Measurements from ENCODE around the gene GPR183.

GPR183 gene

GRCh38 chr13:99255271-99255670, 51.9 kb downstream of the GPR183 start:
- no CpG with 5 or more reads among the region's 10 CpGs for WGBS (ENCODE audit: extremely low coverage, insufficient coverage, insufficient read length)
- Histone ChIP-seq H3K4ac (ENCODE audit: low read depth, low read length) (no peak overlapping the region), H2AFZ (ENCODE audit: insufficient read depth, low read length, poor library complexity) (no peak overlapping the region), H3K18ac (ENCODE audit: low read length) (no peak overlapping the region), H3K36me3 (ENCODE audit: control insufficient read depth in 1 of 2, insufficient read depth in 2 of 2, low read length in 2 of 2) (peaks cover 6 to 10% of the 10 kb centered on the region in 2 experiments), H3K79me2 (ENCODE audit: control insufficient read depth, insufficient read depth, low read length, poor library complexity) (no peaks in the 10 kb centered on the region), H4K12ac (ENCODE audit: low read depth, low read length) (no peak overlapping the region), H3K4me3 (ENCODE audit: low read depth, low read length) (no peak overlapping the region), H3K14ac (ENCODE audit: low read length) (no peak overlapping the region), H2BK120ac (ENCODE audit: insufficient read depth, low read length, poor library complexity) (no peak overlapping the region), H2AK5ac (ENCODE audit: low read length) (no peak overlapping the region), H3K4me2 (ENCODE audit: low read length) (no peak overlapping the region), H3K4me1 (ENCODE audit: control insufficient read depth in 1 of 2, insufficient read depth in 2 of 2, low read length in 2 of 2) (no peaks in the 10 kb centered on the region), H3K27ac (ENCODE audit: low read depth, low read length) (no peak overlapping the region), H4K8ac (ENCODE audit: low read depth, low read length) (no peak overlapping the region), H3K23ac (ENCODE audit: low read length) (no peak overlapping the region), H3K27me3 (ENCODE audit: insufficient read depth, low read length) (no peaks in the 10 kb centered on the region), H4K91ac (ENCODE audit: low read depth, low read length) (no peak overlapping the region), H2BK5ac (ENCODE audit: low read depth, low read length, poor library complexity) (no peak overlapping the region), H3K79me1 (ENCODE audit: low read length) (no peaks in the 10 kb centered on the region), H3K9ac (ENCODE audit: low read length) (no peak overlapping the region), H3K9me3 (ENCODE audit: insufficient read depth, low read depth, low read length) (no peaks in the 10 kb centered on the region), H2BK12ac (ENCODE audit: low read length) (no peak overlapping the region)
- no peak for DNase-seq

DNA sequence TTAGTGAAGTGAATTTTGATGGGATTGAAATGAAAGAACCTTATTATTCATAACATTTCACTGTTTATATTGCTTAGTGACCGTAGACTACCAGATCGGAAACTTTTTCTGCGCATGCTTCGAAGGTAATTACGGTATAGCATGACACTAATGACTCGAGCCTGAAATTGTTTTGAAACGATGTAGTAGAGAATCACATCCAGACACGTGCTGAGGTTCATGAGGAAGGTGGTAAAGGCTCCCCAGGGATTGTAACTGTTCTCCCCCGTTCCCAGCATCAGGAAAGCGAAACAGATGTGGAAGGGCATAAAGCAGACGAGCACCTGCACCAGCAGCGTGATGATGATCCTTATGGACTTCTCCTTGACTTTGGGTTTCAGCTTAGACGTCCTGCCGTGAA, 52.4 kb downstream of the GPR183 start:
- Histone ChIP-seq H3K23ac (ENCODE audit: low read length) (no peak overlapping the region), H2BK120ac (ENCODE audit: insufficient read depth, low read length, poor library complexity) (no peak overlapping the region), H2BK5ac (ENCODE audit: low read depth, low read length, poor library complexity) (no peak overlapping the region), H2AFZ (ENCODE audit: insufficient read depth, low read length, poor library complexity) (no peak overlapping the region), H3K79me2 (ENCODE audit: control insufficient read depth, insufficient read depth, low read length, poor library complexity) (no peaks in the 10 kb centered on the region), H2AK5ac (ENCODE audit: low read length) (no peak overlapping the region), H3K27me3 (ENCODE audit: insufficient read depth, low read length) (no peaks in the 10 kb centered on the region), H3K14ac (ENCODE audit: low read length) (no peak overlapping the region), H4K12ac (ENCODE audit: low read depth, low read length) (no peak overlapping the region), H2BK12ac (ENCODE audit: low read length) (no peak overlapping the region), H3K18ac (ENCODE audit: low read length) (no peak overlapping the region), H3K4me2 (ENCODE audit: low read length) (no peak overlapping the region), H3K27ac (ENCODE audit: low read depth, low read length) (no peak overlapping the region), H3K4me1 (ENCODE audit: control insufficient read depth in 1 of 2, insufficient read depth in 2 of 2, low read length in 2 of 2) (no peaks in the 10 kb centered on the region), H4K91ac (ENCODE audit: low read depth, low read length) (no peak overlapping the region), H3K4me3 (ENCODE audit: low read depth, low read length) (no peak overlapping the region), H3K36me3 (ENCODE audit: control insufficient read depth in 1 of 2, insufficient read depth in 2 of 2, low read length in 2 of 2) (peaks cover 4 to 8% of the 10 kb centered on the region in 2 experiments), H3K9ac (ENCODE audit: low read length) (no peak overlapping the region), H4K8ac (ENCODE audit: low read depth, low read length) (no peak overlapping the region), H3K4ac (ENCODE audit: low read depth, low read length) (no peak overlapping the region), H3K79me1 (ENCODE audit: low read length) (no peaks in the 10 kb centered on the region), H3K9me3 (ENCODE audit: insufficient read depth, low read depth, low read length) (no peaks in the 10 kb centered on the region)
- DNase-seq: no peak
- no CpG with 5 or more reads among the region's 14 CpGs for WGBS (ENCODE audit: extremely low coverage, insufficient coverage, insufficient read length)

GRCh38 chr13:99251921-99252320, 55.3 kb downstream of the GPR183 start:
- no CpG with 5 or more reads among the region's 4 CpGs for WGBS (ENCODE audit: extremely low coverage, insufficient coverage, insufficient read length)
- no peak overlapping the region for H3K18ac ChIP-seq (ENCODE audit: low read length)
- H2AFZ ChIP-seq (ENCODE audit: insufficient read depth, low read length, poor library complexity): no peak overlapping the region
- no peak overlapping the region for H4K8ac ChIP-seq (ENCODE audit: low read depth, low read length)
- H3K9me3 ChIP-seq (ENCODE audit: insufficient read depth, low read depth, low read length): no peaks in the 10 kb centered on the region
- no peak overlapping the region for H4K91ac ChIP-seq (ENCODE audit: low read depth, low read length)
- H3K36me3 ChIP-seq (ENCODE audit: control insufficient read depth in 1 of 2, insufficient read depth in 2 of 2, low read length in 2 of 2): peaks cover 6 to 8% of the 10 kb centered on the region in 2 experiments
- H2BK5ac ChIP-seq (ENCODE audit: low read depth, low read length, poor library complexity): no peak overlapping the region
- no peak overlapping the region for H3K23ac ChIP-seq (ENCODE audit: low read length)
- H2BK12ac ChIP-seq (ENCODE audit: low read length): no peak overlapping the region
- H3K4me3 ChIP-seq (ENCODE audit: low read depth, low read length): no peak overlapping the region
- H4K12ac ChIP-seq (ENCODE audit: low read depth, low read length): no peak overlapping the region
- no peaks in the 10 kb centered on the region for H3K27me3 ChIP-seq (ENCODE audit: insufficient read depth, low read length)
- H2AK5ac ChIP-seq (ENCODE audit: low read length): no peak overlapping the region
- no peak for DNase-seq
- no peak overlapping the region for H3K4ac ChIP-seq (ENCODE audit: low read depth, low read length)
- no peaks in the 10 kb centered on the region for H3K79me2 ChIP-seq (ENCODE audit: control insufficient read depth, insufficient read depth, low read length, poor library complexity)
- no peaks in the 10 kb centered on the region for H3K4me1 ChIP-seq (ENCODE audit: control insufficient read depth in 1 of 2, insufficient read depth in 2 of 2, low read length in 2 of 2)
- H2BK120ac ChIP-seq (ENCODE audit: insufficient read depth, low read length, poor library complexity): no peak overlapping the region
- no peaks in the 10 kb centered on the region for H3K79me1 ChIP-seq (ENCODE audit: low read length)
- H3K4me2 ChIP-seq (ENCODE audit: low read length): no peak overlapping the region
- no peak overlapping the region for H3K27ac ChIP-seq (ENCODE audit: low read depth, low read length)
- no peak overlapping the region for H3K9ac ChIP-seq (ENCODE audit: low read length)
- H3K14ac ChIP-seq (ENCODE audit: low read length): no peak overlapping the region

DNA sequence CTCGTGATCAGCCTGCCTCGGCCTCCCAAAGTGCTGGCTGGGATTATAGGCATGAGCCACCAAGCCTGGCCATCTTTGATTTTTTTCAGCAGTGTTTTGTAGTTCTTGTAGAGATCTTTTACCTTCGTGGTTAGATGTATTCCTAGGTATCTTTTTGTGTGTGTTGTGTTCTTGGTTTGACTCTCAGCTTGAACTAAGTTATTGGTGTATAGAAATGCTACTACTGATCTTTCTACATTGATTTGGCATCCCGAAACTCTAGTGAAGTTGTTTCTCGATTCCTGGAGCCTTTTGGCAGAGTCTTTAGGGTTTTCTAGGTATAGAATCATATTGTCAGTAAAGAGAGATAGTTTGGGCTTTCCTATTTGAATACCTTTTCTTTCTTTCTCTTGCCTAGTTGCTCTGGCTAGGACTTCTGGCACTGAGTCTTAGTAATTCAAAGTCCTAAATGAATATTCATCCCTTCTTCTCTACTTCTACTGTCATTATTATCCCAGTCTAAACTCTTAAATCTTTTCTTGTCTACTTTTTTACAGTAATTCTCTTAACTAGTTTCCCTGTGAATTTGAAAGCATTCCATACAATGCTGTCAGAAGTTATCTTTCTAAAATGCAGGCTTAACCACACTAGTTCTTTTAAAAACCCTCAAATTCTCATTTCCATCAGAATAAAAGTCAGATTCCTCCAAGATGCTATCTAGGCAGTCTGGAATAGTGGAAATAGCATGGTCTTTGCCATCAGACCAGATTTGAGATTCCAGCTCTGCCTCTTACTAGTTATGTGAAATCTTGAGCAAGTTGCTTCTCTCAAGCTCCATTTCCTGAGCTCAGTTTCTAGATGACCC, 56.0 kb downstream of the GPR183 start:
- Histone ChIP-seq H3K4me1 (ENCODE audit: control insufficient read depth in 1 of 2, insufficient read depth in 2 of 2, low read length in 2 of 2) (no peaks in the 10 kb centered on the region), H3K79me2 (ENCODE audit: control insufficient read depth, insufficient read depth, low read length, poor library complexity) (no peaks in the 10 kb centered on the region), H3K4me3 (ENCODE audit: low read depth, low read length) (no peak overlapping the region), H2BK120ac (ENCODE audit: insufficient read depth, low read length, poor library complexity) (no peak overlapping the region), H3K79me1 (ENCODE audit: low read length) (no peaks in the 10 kb centered on the region), H3K9ac (ENCODE audit: low read length) (no peak overlapping the region), H4K12ac (ENCODE audit: low read depth, low read length) (no peak overlapping the region), H2AK5ac (ENCODE audit: low read length) (no peak overlapping the region), H2AFZ (ENCODE audit: insufficient read depth, low read length, poor library complexity) (no peak overlapping the region), H3K36me3 (ENCODE audit: control insufficient read depth in 1 of 2, insufficient read depth in 2 of 2, low read length in 2 of 2) (peaks cover 6 to 8% of the 10 kb centered on the region in 2 experiments), H3K18ac (ENCODE audit: low read length) (no peak overlapping the region), H3K4ac (ENCODE audit: low read depth, low read length) (no peak overlapping the region), H2BK12ac (ENCODE audit: low read length) (no peak overlapping the region), H3K27ac (ENCODE audit: low read depth, low read length) (no peak overlapping the region), H4K91ac (ENCODE audit: low read depth, low read length) (no peak overlapping the region), H3K27me3 (ENCODE audit: insufficient read depth, low read length) (no peaks in the 10 kb centered on the region), H4K8ac (ENCODE audit: low read depth, low read length) (no peak overlapping the region), H3K9me3 (ENCODE audit: insufficient read depth, low read depth, low read length) (no peaks in the 10 kb centered on the region), H3K23ac (ENCODE audit: low read length) (no peak overlapping the region), H2BK5ac (ENCODE audit: low read depth, low read length, poor library complexity) (no peak overlapping the region), H3K4me2 (ENCODE audit: low read length) (no peak overlapping the region), H3K14ac (ENCODE audit: low read length) (no peak overlapping the region)
- WGBS (ENCODE audit: extremely low coverage, insufficient coverage, insufficient read length): no CpG with 5 or more reads among the region's 5 CpGs
- DNase-seq: peak in 1 of 2 donors; percentile 54

Measured in trophoblast cell (in vitro differentiated cells and primary cell).